Stimulated activated CD4-positive, alpha-beta T cell treated with anti-CD3 and anti-CD28 coated beads, Interleukin-2, amount 100 ng/mL, for 4 hours (primary cell): ENCODE data around the gene CACNA2D1.
"Not testable (repeated sequence)": the region's sequence is repeated elsewhere in the genome, so short reads cannot be mapped to it uniquely, and the experiment has no call there.

Experiments used
- DNase-seq: peaks from one replicate; pipeline ENCODE4 v3.0.0-alpha.2; 2020; ENCODE audit warnings: low read depth

CACNA2D1 gene

DNA sequence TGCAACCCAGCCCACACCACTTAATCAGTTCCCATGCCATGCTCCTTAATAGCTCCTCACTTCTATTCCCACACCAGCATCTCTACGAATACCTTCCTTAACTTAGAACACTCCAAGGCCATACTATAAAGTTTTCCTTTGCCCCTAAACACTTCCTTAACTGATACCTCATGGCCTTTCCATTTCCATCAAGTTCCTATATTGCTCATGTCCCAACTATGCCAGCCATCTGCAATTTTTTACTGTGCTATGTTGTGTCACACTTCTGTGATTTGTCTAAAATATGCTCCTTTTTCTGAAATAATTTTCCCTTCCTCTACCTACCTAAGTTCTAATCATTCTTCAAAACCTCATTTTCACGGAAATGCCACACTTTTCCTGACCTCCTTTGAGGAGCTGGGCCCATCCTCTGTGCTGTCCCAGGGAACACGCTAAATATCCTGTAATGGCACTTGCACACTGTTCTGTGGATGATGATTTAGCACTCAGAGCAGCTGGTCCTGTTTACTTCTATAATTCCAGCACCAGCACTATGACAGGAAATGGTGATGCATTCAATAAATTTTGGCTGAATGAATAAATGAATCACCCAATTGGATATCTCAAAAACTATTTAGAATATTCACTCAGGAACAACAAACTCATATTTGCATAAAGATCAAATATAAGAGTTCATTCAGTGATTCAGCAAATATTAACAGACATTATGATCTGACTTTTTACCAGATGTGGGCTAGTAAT is 407.3 kb downstream of the CACNA2D1 start:
- no peak for DNase-seq

- no peak for DNase-seq
Observed at GRCh38 chr7:82035456-82035855, 408.1 kb downstream of the CACNA2D1 start.

DNA sequence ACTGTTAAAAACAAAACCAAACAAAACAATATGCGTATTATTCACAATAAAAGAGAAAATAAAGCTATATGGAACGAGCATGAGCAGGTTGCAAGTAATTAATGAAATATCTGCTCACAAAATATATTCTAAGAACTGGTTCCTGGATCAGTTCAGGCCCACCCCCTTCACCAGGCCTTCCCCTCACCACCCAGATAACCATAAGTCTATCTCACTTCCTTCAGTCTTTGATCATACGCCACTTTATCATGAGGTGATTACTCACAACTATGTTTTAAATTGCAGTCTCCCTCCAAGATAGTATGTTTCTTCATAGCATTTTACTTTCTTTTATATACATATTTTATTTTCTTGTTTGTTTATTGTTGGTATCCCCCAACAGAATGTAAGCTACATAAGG is 410.7 kb downstream of the CACNA2D1 start:
- DNase-seq, result no peak

DNA sequence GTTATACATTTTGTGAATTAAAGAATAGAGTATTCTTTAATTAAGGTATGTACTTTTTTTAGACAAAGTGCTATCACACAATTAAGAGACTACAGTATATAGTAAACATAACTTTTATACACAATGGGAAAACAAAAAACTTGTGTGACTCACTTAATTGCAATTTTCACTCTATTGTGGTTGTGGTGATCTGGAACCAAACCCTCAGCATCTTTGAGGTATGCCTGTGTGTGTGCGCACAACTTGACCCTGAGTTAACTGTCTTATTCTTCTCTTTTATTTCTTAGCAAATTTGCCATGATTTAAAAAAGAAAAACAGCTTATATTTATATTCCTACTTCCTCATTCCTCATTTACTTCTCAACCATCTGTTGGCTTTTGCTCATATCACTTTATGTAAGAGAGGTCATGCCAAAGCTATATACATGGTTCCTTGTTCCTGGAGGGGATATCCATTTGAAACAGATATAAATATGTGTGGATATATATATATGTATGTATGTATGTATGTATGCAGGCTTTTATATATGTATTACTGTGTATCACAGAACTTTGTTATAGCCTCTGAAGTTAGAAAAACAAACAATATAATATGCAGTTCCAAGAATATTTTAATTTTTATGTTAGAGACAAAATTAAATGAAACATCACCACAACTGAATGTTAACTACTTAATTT is 414.2 kb downstream of the CACNA2D1 start:
- no peak for DNase-seq

DNA sequence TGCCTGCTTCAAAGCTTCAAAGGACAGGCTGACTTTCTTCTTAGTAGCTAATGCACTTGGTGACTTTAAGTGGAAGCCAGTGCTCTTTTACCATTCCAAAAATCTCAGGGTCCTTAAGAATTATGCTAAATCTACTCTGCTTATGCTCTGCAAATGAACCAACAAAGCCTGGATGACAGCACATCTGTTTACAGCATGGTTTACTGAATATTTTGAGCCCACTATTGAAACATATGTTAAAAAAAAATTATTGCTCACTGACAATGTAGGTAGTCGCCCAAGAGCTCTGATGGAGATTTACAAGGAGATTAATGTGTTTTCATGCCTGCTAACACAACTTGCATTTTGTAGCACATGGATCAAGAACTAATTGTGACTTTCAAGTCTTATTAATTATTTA is 415.5 kb downstream of the CACNA2D1 start:
- no peak for DNase-seq

DNA sequence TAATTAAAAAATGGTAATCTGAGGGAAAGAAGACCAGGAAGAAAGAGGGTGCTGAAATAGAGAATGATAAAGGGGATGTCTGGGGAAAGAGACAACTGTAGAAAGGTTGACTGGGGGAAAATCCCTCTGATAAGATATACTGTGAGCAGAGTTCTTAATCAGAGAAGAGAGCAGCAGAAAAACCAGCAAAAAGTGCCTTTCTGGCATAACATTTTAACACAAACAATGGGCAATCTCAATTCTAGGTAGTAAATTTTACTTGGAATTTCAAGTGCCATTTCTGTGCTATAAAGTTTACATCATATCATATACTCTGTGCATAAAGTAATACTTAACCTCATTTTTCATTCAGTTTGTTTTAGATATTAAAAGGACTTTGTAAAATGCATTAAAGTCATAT is 421.9 kb downstream of the CACNA2D1 start:
- no peak for DNase-seq

GRCh38 chr7:82021036-82021435 is 422.5 kb downstream of the CACNA2D1 start:
- DNase-seq, result no peak

DNA sequence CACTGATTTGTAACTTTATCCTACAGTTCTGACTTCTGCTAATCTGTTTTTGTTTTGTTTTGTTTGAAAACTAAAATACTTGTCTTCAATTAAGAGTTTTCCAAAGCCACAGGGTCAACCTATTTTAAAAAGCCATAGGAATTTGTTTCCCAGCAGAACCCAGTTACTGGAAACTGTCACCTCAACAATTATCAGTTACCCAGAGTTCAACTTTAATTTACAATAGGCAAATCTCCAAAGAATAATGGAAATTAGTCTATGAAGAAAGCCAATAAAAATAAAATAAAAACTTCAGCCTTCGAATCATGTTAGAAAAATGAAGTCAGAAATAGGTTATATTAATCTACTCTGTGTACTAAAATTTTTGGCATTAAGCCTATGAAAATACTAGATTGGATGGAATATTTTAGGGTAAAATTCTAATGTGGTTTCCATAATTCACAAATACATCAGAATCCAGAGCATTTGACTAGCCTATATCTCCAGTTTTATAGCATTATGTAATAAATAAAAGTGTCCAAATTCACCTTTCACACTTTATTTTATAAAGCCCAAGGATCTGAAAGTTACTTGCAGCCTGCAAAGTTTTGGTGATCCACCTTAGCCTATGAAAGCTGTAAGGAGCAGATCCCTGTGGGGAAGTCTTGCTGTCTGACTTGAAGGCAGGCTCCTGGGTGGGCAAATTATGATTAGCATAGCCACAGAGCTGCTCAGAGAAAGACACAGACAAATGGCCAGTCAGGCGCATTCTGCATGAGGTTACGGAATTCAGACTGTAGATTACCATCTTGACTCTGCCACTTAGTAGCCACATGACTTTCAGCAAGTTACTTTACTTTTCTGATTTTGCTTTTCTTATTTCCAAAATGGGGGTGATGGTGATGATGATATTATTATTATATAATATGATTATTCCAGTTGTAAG is 423.8 kb downstream of the CACNA2D1 start:
- DNase-seq, result no peak

GRCh38 chr7:82018226-82018625 is 425.4 kb downstream of the CACNA2D1 start:
- no peak for DNase-seq

- DNase-seq, result no peak
Observed at GRCh38 chr7:82017334-82017943, 426.1 kb downstream of the CACNA2D1 start.

DNA sequence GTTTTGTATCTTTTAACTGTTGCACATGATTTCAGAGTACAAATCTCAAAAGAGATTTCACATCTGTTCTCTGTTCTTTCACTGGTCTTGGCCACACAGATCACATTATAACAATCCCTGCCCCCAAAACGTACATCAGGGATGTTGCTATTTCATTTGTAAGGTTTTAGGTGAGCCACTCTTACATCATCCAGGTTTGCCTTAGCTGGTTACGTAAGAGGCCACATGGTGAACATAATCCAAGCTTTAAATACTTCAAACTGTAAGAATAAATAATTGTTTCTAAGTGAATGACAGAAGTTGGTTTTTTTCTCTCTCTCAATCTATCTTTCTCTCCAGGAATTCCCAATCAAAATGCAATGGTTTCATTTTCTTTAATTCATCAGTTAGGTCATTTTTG is 427.8 kb downstream of the CACNA2D1 start:
- DNase-seq, result no peak

DNA sequence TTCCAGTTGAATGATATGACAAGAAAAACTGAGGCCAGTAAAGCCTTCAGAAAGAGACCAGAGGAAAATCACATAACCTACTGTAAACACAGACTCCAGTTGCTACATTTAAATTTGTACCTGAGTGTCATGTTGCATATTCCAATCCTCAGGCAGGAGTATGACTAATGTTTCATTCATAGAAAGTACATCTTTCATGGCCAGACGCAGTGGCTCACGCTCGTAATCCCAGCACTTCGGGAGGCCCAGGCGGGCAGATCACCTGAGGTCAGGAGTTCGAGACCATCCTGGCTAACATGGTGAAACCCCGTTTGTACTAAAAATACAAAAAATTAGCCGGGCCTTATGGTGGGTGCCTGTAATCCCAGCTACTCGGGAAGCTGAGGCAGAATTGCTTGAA is 429.0 kb downstream of the CACNA2D1 start:
- DNase-seq, result not testable (repeated sequence)

GRCh38 chr7:82012453-82012852 is 431.1 kb downstream of the CACNA2D1 start:
- no peak for DNase-seq

DNA sequence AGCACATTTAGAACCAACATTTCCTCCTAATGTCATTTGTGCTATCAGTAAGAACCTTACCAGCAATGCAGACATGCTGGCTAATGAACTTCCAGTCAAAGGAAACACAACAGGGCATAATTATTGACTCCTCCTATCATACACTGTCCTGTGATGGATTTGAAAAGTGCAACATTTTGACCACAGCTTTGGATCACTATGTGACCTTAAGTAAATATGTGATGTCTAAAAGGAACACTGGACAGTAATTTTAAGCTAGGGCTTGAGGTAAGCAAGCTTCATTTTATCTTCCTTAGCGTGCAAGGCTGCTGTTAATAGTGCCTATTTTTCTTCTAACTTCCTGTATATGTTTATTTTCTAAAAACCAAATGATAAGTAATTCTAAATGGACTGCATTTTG is 433.2 kb downstream of the CACNA2D1 start:
- DNase-seq, result no peak

- DNase-seq, result no peak
Observed at GRCh38 chr7:82007315-82007714, 436.3 kb downstream of the CACNA2D1 start.

- DNase-seq, result no peak
Observed at GRCh38 chr7:82005056-82005455, 438.5 kb downstream of the CACNA2D1 start.

GRCh38 chr7:81993186-81993585 is 450.4 kb downstream of the CACNA2D1 start:
- no peak for DNase-seq

GRCh38 chr7:81990395-81990794 is 453.2 kb downstream of the CACNA2D1 start:
- DNase-seq, result no peak

DNA sequence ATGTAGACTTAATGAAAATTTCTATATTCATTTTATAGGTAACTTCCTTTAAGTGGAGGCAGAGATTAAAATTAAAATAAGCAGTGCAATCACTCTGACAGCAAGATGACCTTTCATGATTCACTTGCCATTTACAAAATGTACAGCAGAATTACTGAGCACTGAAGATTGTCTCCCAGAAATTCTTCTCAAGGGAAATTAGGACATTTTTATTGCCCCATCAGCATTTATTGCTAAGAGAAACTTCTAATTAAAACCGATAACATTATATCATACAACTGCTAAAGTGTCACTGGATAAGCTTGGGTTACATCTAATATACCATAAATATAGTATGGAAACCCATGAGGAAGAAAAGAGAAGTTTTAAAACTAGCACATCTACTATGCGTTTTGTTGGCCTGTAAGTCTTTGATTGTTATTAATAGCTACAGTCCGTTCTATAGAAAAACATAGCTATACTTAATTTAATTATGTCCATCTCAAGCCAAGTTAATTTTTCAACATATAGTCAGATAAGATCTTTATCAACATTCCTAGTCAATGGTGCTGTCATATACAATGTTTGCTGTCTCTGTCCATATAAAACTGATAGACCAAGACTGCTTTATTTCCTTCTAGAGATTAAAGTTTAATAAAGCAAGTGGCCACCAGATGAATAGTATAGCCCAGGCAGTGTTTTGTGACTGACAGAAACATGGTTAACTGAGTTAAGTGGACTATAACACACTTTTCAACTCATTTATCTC is 456.7 kb downstream of the CACNA2D1 start:
- no peak for DNase-seq

- no peak for DNase-seq
Observed at GRCh38 chr7:81983406-81983805, 460.2 kb downstream of the CACNA2D1 start.

GRCh38 chr7:81973117-81973516 is 470.5 kb downstream of the CACNA2D1 start:
- DNase-seq, result no peak

- DNase-seq, result no peak
Observed at GRCh38 chr7:81960026-81960425, 483.6 kb downstream of the CACNA2D1 start.
